Measurements from ENCODE around the gene RPS6KA4.

Gene RPS6KA4

DNA sequence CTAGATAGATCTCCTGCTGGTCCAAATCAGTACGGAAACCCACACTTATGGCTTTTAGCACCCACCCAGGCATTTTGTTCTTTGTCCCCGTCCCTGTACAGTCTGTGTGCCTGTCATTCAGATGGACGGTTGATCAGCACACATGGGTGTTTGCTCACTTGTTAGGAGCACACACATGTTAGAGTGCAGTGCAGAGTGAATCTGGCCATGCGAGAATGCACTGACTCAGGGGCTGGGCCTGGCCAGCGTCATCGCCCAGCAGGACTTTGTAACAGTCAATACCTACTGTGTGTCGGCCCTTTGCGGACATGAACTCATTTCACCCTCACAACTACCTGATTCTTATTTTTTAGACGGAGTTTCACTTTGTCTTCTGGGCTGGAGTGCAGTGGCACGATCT, 3.4 kb downstream of the RPS6KA4 start:
- peaks cover 23% of the 10 kb centered on the region for H3K79me2 ChIP-seq (ENCODE audit: insufficient read depth, low read length)
- H3K4me2 ChIP-seq (ENCODE audit: insufficient read depth, low read length): no peak overlapping the region
- no peaks in the 10 kb centered on the region for H3K27me3 ChIP-seq (ENCODE audit: insufficient read depth, low read length, poor library complexity)
- no peaks in the 10 kb centered on the region for H3K9me3 ChIP-seq (ENCODE audit: insufficient read depth, low read length, severe bottlenecking)
- DNase-seq (no peak), ATAC-seq (ENCODE audit: insufficient read depth, low read depth) (no peak)
- H3K36me3 ChIP-seq (ENCODE audit: insufficient read depth, low read length): peaks cover 60% of the 10 kb centered on the region
- no peak overlapping the region for H2AFZ ChIP-seq (ENCODE audit: low read depth, low read length)
- peaks cover 6% of the 10 kb centered on the region; the same call in 1 of the 2 replicates for H4K20me1 ChIP-seq (ENCODE audit: insufficient read depth, low read length)
- peaks cover 26% of the 10 kb centered on the region for H3K4me1 ChIP-seq (ENCODE audit: insufficient read depth, low read length)
- H3K27ac ChIP-seq (ENCODE audit: low read length): no peak overlapping the region
- no peak overlapping the region for H3K4me3 ChIP-seq (ENCODE audit: low read depth in 1 of 2, low read length in 2 of 2)
- no peak overlapping the region for H3K9ac ChIP-seq (ENCODE audit: low read depth, low read length)
- no peak for TF ChIP-seq EZH2 (IDR thresholded peaks at IDR 0.05; ENCODE audit: borderline replicate concordance, low read depth, low read length, severe bottlenecking)
- TF ChIP-seq, protein P1, sequence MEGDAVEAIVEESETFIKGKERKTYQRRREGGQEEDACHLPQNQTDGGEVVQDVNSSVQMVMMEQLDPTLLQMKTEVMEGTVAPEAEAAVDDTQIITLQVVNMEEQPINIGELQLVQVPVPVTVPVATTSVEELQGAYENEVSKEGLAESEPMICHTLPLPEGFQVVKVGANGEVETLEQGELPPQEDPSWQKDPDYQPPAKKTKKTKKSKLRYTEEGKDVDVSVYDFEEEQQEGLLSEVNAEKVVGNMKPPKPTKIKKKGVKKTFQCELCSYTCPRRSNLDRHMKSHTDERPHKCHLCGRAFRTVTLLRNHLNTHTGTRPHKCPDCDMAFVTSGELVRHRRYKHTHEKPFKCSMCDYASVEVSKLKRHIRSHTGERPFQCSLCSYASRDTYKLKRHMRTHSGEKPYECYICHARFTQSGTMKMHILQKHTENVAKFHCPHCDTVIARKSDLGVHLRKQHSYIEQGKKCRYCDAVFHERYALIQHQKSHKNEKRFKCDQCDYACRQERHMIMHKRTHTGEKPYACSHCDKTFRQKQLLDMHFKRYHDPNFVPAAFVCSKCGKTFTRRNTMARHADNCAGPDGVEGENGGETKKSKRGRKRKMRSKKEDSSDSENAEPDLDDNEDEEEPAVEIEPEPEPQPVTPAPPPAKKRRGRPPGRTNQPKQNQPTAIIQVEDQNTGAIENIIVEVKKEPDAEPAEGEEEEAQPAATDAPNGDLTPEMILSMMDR (IDR thresholded peaks at IDR 0.05; ENCODE audit: borderline replicate concordance, extremely low read depth, low read length, poor library complexity, severe bottlenecking): no peak

DNA sequence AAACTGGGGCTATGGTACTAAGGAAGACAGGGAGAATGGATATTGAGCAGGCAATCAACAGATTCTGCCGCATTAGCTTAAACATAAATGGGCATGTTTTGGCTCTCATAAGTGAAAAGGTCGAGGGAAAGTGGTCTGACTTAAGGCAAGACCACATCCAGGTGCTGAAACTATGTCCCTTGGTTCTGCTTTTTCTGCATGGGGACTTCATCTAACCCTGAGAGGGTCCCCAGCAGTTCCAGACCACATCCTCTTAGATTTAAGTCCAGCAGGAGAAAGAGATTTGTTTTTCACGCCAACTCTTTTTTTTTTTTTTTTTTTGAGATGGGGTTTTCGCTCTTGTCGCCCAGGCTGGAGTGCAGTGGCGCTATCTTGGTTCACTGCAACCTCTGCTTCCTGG, 5.5 kb downstream of the RPS6KA4 start:
- ATAC-seq (ENCODE audit: insufficient read depth, low read depth) (no peak), DNase-seq (no peak)
- Histone ChIP-seq H3K27me3 (ENCODE audit: insufficient read depth, low read length, poor library complexity) (no peaks in the 10 kb centered on the region), H3K4me2 (ENCODE audit: insufficient read depth, low read length) (no peak overlapping the region), H3K4me1 (ENCODE audit: insufficient read depth, low read length) (peaks cover 11% of the 10 kb centered on the region), H2AFZ (ENCODE audit: low read depth, low read length) (no peak overlapping the region), H4K20me1 (ENCODE audit: insufficient read depth, low read length) (peaks cover 6% of the 10 kb centered on the region; the same call in 1 of the 2 replicates), H3K36me3 (ENCODE audit: insufficient read depth, low read length) (peaks cover 74% of the 10 kb centered on the region), H3K27ac (ENCODE audit: low read length) (no peak overlapping the region), H3K79me2 (ENCODE audit: insufficient read depth, low read length) (peaks cover 10% of the 10 kb centered on the region), H3K9ac (ENCODE audit: low read depth, low read length) (no peak overlapping the region), H3K4me3 (ENCODE audit: low read depth in 1 of 2, low read length in 2 of 2) (no peak overlapping the region), H3K9me3 (ENCODE audit: insufficient read depth, low read length, severe bottlenecking) (no peaks in the 10 kb centered on the region)
- TF ChIP-seq, protein P1 (IDR thresholded peaks at IDR 0.05; ENCODE audit: borderline replicate concordance, extremely low read depth, low read length, poor library complexity, severe bottlenecking): no peak
- no peak for TF ChIP-seq EZH2 (IDR thresholded peaks at IDR 0.05; ENCODE audit: borderline replicate concordance, low read depth, low read length, severe bottlenecking)

DNA sequence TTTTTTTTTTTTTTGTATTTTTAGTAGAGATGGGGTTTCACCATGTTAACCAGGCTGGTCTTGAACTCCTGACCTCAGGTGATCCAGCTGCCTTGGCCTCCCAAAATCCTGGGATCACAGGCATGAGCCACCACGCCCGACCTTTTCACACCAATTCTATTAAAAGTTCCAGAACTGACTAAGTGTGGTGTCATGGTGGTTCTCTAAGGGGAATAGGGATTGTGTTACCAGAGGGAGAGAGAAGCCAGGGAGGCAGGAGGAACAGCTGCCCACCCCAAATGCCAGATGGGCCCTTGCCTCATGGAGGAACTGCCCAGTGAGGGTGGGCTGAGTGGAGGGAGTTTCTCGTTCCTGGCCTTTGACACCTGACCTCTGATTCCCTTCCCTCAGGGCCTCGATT, 5.9 kb downstream of the RPS6KA4 start:
- Histone ChIP-seq H3K27ac (ENCODE audit: low read length) (no peak overlapping the region), H4K20me1 (ENCODE audit: insufficient read depth, low read length) (peaks cover 6% of the 10 kb centered on the region; the same call in 1 of the 2 replicates), H3K4me3 (ENCODE audit: low read depth in 1 of 2, low read length in 2 of 2) (no peak overlapping the region), H3K36me3 (ENCODE audit: insufficient read depth, low read length) (peaks cover 78% of the 10 kb centered on the region), H3K4me2 (ENCODE audit: insufficient read depth, low read length) (no peak overlapping the region), H3K9me3 (ENCODE audit: insufficient read depth, low read length, severe bottlenecking) (no peaks in the 10 kb centered on the region), H3K79me2 (ENCODE audit: insufficient read depth, low read length) (peaks cover 6% of the 10 kb centered on the region; the same call in 1 of the 2 replicates), H3K9ac (ENCODE audit: low read depth, low read length) (no peak overlapping the region), H3K27me3 (ENCODE audit: insufficient read depth, low read length, poor library complexity) (no peaks in the 10 kb centered on the region), H2AFZ (ENCODE audit: low read depth, low read length) (no peak overlapping the region), H3K4me1 (ENCODE audit: insufficient read depth, low read length) (peaks cover 7% of the 10 kb centered on the region)
- TF ChIP-seq EZH2 (IDR thresholded peaks at IDR 0.05; ENCODE audit: borderline replicate concordance, low read depth, low read length, severe bottlenecking): no peak
- no peak for DNase-seq
- no peak for ATAC-seq (ENCODE audit: insufficient read depth, low read depth)

DNA sequence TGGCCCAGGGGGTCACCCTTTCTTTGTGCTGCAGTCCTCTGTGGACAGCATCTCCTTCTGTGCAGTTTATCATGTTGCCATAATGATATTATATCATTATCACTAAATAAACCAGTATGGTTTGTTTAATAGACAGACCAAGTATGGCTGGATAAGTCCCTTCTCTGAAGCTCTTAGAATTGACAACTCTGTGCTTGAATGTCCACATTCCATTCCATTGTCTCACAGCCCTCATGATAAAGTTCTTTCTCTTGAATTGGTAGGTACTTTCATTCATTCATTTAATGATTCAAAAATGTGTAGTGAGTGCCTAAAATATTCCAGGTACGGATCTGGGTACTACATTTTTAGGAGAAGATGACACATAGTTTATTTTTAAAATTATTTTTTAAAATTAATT, 7.8 kb downstream of the RPS6KA4 start:
- no peak overlapping the region for H3K27ac ChIP-seq (ENCODE audit: low read length)
- TF ChIP-seq EZH2 (IDR thresholded peaks at IDR 0.05; ENCODE audit: borderline replicate concordance, low read depth, low read length, severe bottlenecking): no peak
- TF ChIP-seq, protein P1 (IDR thresholded peaks at IDR 0.05; ENCODE audit: borderline replicate concordance, extremely low read depth, low read length, poor library complexity, severe bottlenecking): no peak
- DNase-seq (no peak), ATAC-seq (ENCODE audit: insufficient read depth, low read depth) (no peak)
- H3K9ac ChIP-seq (ENCODE audit: low read depth, low read length): no peak overlapping the region
- no peak overlapping the region for H3K4me2 ChIP-seq (ENCODE audit: insufficient read depth, low read length)
- H3K4me1 ChIP-seq (ENCODE audit: insufficient read depth, low read length): no peaks in the 10 kb centered on the region
- no peaks in the 10 kb centered on the region for H3K79me2 ChIP-seq (ENCODE audit: insufficient read depth, low read length)
- H3K9me3 ChIP-seq (ENCODE audit: insufficient read depth, low read length, severe bottlenecking): no peaks in the 10 kb centered on the region
- H2AFZ ChIP-seq (ENCODE audit: low read depth, low read length): no peak overlapping the region
- H3K4me3 ChIP-seq (ENCODE audit: low read depth in 1 of 2, low read length in 2 of 2): no peak overlapping the region
- peaks cover 69% of the 10 kb centered on the region for H3K36me3 ChIP-seq (ENCODE audit: insufficient read depth, low read length)
- no peaks in the 10 kb centered on the region for H3K27me3 ChIP-seq (ENCODE audit: insufficient read depth, low read length, poor library complexity)
- 0 out of 2 replicates have a peak, but pooled peaks cover 3% of the 10 kb centered on the region for H4K20me1 ChIP-seq (ENCODE audit: insufficient read depth, low read length)
